Measurements from ENCODE around the gene TPRG1L. TPM values are rescaled to one million over a fixed set of nuclear protein-coding genes. Genes with fewer than 3 reads are reported as not detected.

TPRG1L gene
- total and polyA plus RNA-seq, 7 experiments from 2014 or later, result 15.6 to 61.4 (median 44.0) TPM

DNA sequence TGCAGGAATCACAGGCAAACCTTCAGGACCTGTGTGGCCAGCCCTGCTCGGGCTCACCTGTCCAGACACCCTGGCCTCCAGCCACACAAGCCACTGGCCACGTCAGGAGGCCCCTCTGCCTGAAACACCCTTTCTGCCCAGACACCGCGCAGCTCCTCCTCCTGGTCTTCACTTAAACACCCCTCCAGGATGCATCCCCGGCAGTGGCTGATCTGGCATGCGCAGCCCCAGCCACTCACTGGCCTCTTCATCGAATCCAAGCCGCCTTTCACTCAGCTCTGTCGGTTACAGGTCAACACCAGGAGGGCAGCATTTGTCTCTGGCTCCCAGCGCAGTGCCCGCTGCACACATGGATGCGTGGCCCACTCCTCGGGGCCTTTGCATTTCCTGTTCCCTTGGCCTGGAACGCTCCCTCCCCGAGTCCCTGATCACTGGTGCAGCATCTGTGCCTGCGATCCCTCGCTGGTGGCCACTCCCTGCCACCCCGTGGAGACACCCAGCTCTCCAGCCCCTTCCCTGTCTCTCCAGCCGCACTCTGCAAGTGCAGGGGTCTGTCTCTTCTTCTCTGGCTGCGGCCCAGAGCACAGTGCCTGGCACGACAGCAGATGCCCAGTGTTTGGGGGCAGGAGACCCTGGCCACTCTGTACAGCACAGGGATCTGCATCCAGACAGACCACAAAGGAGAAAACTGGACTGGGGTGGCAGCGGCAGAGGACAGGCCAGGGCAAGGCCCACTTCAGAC lies 9.4 kb downstream of the TPRG1L start:
- no peaks in the 10 kb centered on the region for H3K9me3 ChIP-seq (ENCODE audit: control insufficient read depth in 2 of 3, low read length in 3 of 3)
- peak overlapping the region in 1 of 9 donors; percentile 67 for H3K27ac Mint-ChIP-seq
- H3K4me3 ChIP-seq (ENCODE audit: low read length), result no peak overlapping the region
- peaks cover 0 to 98% (median 22%) of the 10 kb centered on the region in 3 experiments for H3K36me3 ChIP-seq (ENCODE audit: control insufficient read depth in 2 of 3, insufficient read depth in 3 of 3, low read length in 3 of 3)
- ATAC-seq, result no peak
- no peaks in the 10 kb centered on the region for H3K27me3 ChIP-seq (ENCODE audit: control insufficient read depth in 2 of 2, insufficient read depth in 2 of 2, low read length in 2 of 2)
- H3K4me1 ChIP-seq (ENCODE audit: control insufficient read depth in 2 of 2, insufficient read depth in 2 of 2, low read length in 2 of 2), result no peaks in the 10 kb centered on the region
- ChIA-PET CTCF (interaction anchor here (0.6 kb wide), 1 partner anchor 20 kb away, joined by 3 read pairs; no protein-coding TSS in a partner anchor), POLR2A (no interaction called here)
- no peak overlapping the region for H3K4me3 Mint-ChIP-seq
- intact Hi-C loops (cut with micrococcal nuclease), result no loop called here
- H3K27ac ChIP-seq (ENCODE audit: low read depth, low read length), result no peak overlapping the region
- peaks cover 9 to 43% (median 9%) of the 10 kb centered on the region in 5 donors for H3K36me3 Mint-ChIP-seq
- H3K4me1 Mint-ChIP-seq, result peaks cover 0 to 5% (median 0%) of the 10 kb centered on the region in 7 donors
- DNase-seq, result no peak
- no peaks in the 10 kb centered on the region for H3K9me3 Mint-ChIP-seq
- no peaks in the 10 kb centered on the region for H3K27me3 Mint-ChIP-seq

DNA sequence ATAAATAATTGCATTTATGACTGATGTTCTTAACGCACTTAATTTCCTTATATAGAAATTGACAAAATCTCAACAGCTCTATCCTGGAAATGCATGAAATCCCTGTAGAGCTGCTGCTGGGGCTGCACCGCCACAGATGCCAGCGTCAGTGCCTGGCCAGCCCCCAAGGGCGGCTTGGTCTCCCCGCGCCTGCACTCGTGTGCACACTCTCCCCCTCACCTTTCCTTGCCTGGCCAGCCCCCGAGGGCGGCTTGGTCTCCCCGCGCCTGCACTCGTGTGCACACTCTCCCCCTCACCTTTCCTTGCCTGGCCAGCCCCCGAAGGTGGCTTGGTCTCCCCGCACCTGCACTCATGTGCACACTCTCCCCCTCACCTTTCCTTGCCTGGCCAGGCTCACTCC lies 11.3 kb downstream of the TPRG1L start:
- Histone ChIP-seq H3K36me3 (ENCODE audit: control insufficient read depth in 2 of 3, insufficient read depth in 3 of 3, low read length in 3 of 3) (peaks cover 0 to 99% (median 17%) of the 10 kb centered on the region in 3 experiments), H3K27ac (ENCODE audit: low read depth, low read length) (no peak overlapping the region), H3K4me1 (ENCODE audit: control insufficient read depth in 2 of 2, insufficient read depth in 2 of 2, low read length in 2 of 2) (no peaks in the 10 kb centered on the region), H3K27me3 (ENCODE audit: control insufficient read depth in 2 of 2, insufficient read depth in 2 of 2, low read length in 2 of 2) (no peaks in the 10 kb centered on the region), H3K4me3 (ENCODE audit: low read length) (no peak overlapping the region), H3K9me3 (ENCODE audit: control insufficient read depth in 2 of 3, low read length in 3 of 3) (no peaks in the 10 kb centered on the region)
- POLR2A ChIA-PET, result no interaction called here
- intact Hi-C loops (cut with micrococcal nuclease), result no loop called here
- peaks cover 0 to 5% (median 0%) of the 10 kb centered on the region in 7 donors for H3K4me1 Mint-ChIP-seq
- ATAC-seq (no peak), DNase-seq (no peak)
- H3K36me3 Mint-ChIP-seq, result peaks cover 9 to 36% (median 9%) of the 10 kb centered on the region in 5 donors
- no peak overlapping the region for H3K27ac Mint-ChIP-seq
- H3K4me3 Mint-ChIP-seq, result no peak overlapping the region
- H3K9me3 Mint-ChIP-seq, result no peaks in the 10 kb centered on the region
- CTCF ChIA-PET, result interaction anchor here (0.6 to 0.7 kb wide), 2 partner anchors 199 to 1087 kb away, joined by 5 to 6 read pairs; no protein-coding TSS in a partner anchor
- H3K27me3 Mint-ChIP-seq, result no peaks in the 10 kb centered on the region

DNA sequence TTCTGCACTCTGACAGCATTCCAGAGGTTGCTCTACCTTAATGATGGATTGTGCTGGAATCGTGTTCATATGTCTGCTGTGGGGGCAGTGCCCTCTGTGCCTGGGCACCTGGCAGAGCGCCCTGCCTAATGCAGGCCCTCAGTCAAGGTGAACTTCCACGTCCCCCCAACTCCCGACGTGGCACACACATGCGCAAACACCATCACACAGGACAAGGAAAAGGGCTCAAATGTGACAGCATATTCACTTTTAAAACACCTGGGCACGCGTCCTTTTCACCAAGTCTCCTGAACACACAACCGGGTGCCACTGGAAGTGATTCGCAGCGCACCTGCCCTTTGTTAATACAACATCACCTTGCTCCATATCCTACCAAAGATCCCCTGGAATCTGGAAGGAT lies 11.7 kb downstream of the TPRG1L start:
- CTCF ChIA-PET, result interaction anchor here (0.6 to 1.1 kb wide), 3 partner anchors 18 to 1088 kb away, joined by 3 to 6 read pairs (median 5); no protein-coding TSS in a partner anchor
- Mint-ChIP-seq H3K9me3 (no peaks in the 10 kb centered on the region), H3K27ac (peak overlapping the region in 1 of 9 donors; percentile 64), H3K27me3 (no peaks in the 10 kb centered on the region), H3K36me3 (peaks cover 9 to 36% (median 9%) of the 10 kb centered on the region in 5 donors), H3K4me1 (peaks cover 0 to 7% (median 0%) of the 10 kb centered on the region in 7 donors), H3K4me3 (no peak overlapping the region)
- DNase-seq (no peak), ATAC-seq (no peak)
- H3K4me3 ChIP-seq (ENCODE audit: low read length), result no peak overlapping the region
- no peaks in the 10 kb centered on the region for H3K27me3 ChIP-seq (ENCODE audit: control insufficient read depth in 2 of 2, insufficient read depth in 2 of 2, low read length in 2 of 2)
- H3K9me3 ChIP-seq (ENCODE audit: control insufficient read depth in 2 of 3, low read length in 3 of 3), result no peaks in the 10 kb centered on the region
- POLR2A ChIA-PET, result no interaction called here
- no peaks in the 10 kb centered on the region for H3K4me1 ChIP-seq (ENCODE audit: control insufficient read depth in 2 of 2, insufficient read depth in 2 of 2, low read length in 2 of 2)
- peaks cover 0 to 98% (median 17%) of the 10 kb centered on the region in 3 experiments for H3K36me3 ChIP-seq (ENCODE audit: control insufficient read depth in 2 of 3, insufficient read depth in 3 of 3, low read length in 3 of 3)
- H3K27ac ChIP-seq (ENCODE audit: low read depth, low read length), result no peak overlapping the region
- intact Hi-C loops (cut with micrococcal nuclease), result no loop called here

DNA sequence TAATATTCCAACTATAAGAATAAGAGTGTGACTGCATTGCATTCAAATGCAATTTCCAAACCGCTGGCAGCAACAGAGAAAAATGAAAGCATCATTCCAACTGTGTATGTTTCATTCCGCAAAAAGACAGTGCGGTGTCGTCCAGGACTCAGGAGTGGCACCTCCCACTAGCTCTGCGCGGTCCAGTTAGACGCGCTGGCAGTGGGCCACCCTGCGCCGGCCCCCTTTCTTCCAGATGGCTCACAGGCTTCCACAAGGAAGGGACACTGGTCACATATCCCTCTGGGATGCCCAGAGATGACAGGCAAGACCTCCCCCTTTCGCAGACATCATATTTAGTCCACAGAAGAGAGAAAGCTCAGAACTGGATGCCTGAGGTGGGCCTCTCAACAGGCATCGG lies 13.2 kb downstream of the TPRG1L start:
- DNase-seq (no peak), ATAC-seq (no peak)
- peaks cover 9 to 44% (median 11%) of the 10 kb centered on the region in 5 donors for H3K36me3 Mint-ChIP-seq
- ChIA-PET POLR2A (interaction anchor here (0.7 kb wide), 1 partner anchor 18 kb away, joined by 3 read pairs; no protein-coding TSS in a partner anchor), CTCF (interaction anchor here (0.6 kb wide), 1 partner anchor 154 kb away, joined by 4 read pairs; no protein-coding TSS in a partner anchor)
- H3K4me1 Mint-ChIP-seq, result peaks cover 0 to 16% (median 3%) of the 10 kb centered on the region in 7 donors
- peak overlapping the region in 2 of 9 donors; percentile 12 to 25 for H3K27ac Mint-ChIP-seq
- no peak overlapping the region for H3K4me3 Mint-ChIP-seq
- intact Hi-C loops (cut with micrococcal nuclease), result no loop called here
- Histone ChIP-seq H3K9me3 (ENCODE audit: control insufficient read depth in 2 of 3, low read length in 3 of 3) (no peaks in the 10 kb centered on the region), H3K4me1 (ENCODE audit: control insufficient read depth in 2 of 2, insufficient read depth in 2 of 2, low read length in 2 of 2) (no peaks in the 10 kb centered on the region), H3K36me3 (ENCODE audit: control insufficient read depth in 2 of 3, insufficient read depth in 3 of 3, low read length in 3 of 3) (peaks cover 0 to 89% (median 16%) of the 10 kb centered on the region in 3 experiments), H3K27me3 (ENCODE audit: control insufficient read depth in 2 of 2, insufficient read depth in 2 of 2, low read length in 2 of 2) (no peaks in the 10 kb centered on the region), H3K27ac (ENCODE audit: low read depth, low read length) (no peak overlapping the region), H3K4me3 (ENCODE audit: low read length) (no peak overlapping the region)
- H3K9me3 Mint-ChIP-seq, result no peaks in the 10 kb centered on the region
- H3K27me3 Mint-ChIP-seq, result no peaks in the 10 kb centered on the region

DNA sequence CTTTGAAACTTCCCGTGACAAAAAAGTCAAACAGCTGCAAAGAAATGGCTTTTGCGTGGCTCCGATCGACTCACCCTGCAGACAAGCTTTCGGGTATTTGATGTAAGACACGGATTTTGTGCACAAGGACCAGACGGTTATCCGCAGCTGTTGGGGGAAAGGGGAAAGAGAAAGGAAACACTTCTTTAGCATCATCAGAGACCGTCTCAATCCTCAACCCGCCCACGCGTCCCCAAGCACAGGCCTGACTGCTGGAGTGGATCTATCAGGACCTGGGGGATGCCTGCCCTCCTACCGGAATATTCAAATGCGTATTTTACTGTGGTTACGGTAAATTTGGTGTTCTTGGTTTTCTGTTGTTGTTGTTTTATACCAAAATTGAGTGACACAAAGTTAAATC lies 13.9 kb downstream of the TPRG1L start:
- Histone ChIP-seq H3K27ac (ENCODE audit: low read depth, low read length) (no peak overlapping the region), H3K9me3 (ENCODE audit: control insufficient read depth in 2 of 3, low read length in 3 of 3) (no peaks in the 10 kb centered on the region), H3K4me1 (ENCODE audit: control insufficient read depth in 2 of 2, insufficient read depth in 2 of 2, low read length in 2 of 2) (no peaks in the 10 kb centered on the region), H3K4me3 (ENCODE audit: low read length) (no peak overlapping the region), H3K27me3 (ENCODE audit: control insufficient read depth in 2 of 2, insufficient read depth in 2 of 2, low read length in 2 of 2) (no peaks in the 10 kb centered on the region), H3K36me3 (ENCODE audit: control insufficient read depth in 2 of 3, insufficient read depth in 3 of 3, low read length in 3 of 3) (peaks cover 0 to 84% (median 12%) of the 10 kb centered on the region in 3 experiments)
- CTCF ChIA-PET, result no interaction called here
- intact Hi-C loops (cut with micrococcal nuclease), result no loop called here
- POLR2A ChIA-PET, result no interaction called here
- H3K4me3 Mint-ChIP-seq, result no peak overlapping the region
- DNase-seq (no peak), ATAC-seq (no peak)
- peaks cover 9 to 44% (median 11%) of the 10 kb centered on the region in 5 donors for H3K36me3 Mint-ChIP-seq
- H3K9me3 Mint-ChIP-seq, result no peaks in the 10 kb centered on the region
- H3K27ac Mint-ChIP-seq, result no peak overlapping the region
- H3K4me1 Mint-ChIP-seq, result peaks cover 0 to 16% (median 3%) of the 10 kb centered on the region in 7 donors
- H3K27me3 Mint-ChIP-seq, result no peaks in the 10 kb centered on the region

DNA sequence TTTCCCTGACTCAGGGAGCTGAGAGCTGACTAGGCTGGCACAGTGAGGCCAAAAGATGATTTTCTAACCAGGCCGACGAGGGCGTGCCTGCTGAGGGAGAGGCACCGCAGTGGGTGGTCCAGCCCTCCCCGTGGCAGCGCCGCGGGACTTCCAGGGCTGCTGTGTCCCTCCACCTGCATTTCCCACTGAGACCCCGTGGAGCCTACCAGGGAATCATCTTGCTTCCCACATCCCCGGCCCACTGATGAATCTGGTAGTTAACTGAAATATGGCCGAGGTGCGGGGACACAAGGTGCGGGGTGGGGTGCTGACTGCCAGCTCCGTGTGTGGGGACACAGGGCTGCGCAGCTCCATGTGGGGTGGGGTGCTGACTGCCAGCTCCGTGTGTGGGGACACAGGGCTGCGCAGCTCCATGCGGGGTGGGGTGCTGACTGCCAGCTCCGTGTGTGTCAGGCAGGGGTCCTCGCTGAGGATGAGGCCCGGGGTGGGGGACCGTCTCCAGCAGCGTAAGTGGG lies 14.6 kb downstream of the TPRG1L start:
- Histone ChIP-seq H3K9me3 (ENCODE audit: control insufficient read depth in 2 of 3, low read length in 3 of 3) (no peaks in the 10 kb centered on the region), H3K4me1 (ENCODE audit: control insufficient read depth in 2 of 2, insufficient read depth in 2 of 2, low read length in 2 of 2) (no peaks in the 10 kb centered on the region), H3K27me3 (ENCODE audit: control insufficient read depth in 2 of 2, insufficient read depth in 2 of 2, low read length in 2 of 2) (no peaks in the 10 kb centered on the region), H3K4me3 (ENCODE audit: low read length) (no peak overlapping the region), H3K27ac (ENCODE audit: low read depth, low read length) (no peak overlapping the region), H3K36me3 (ENCODE audit: control insufficient read depth in 2 of 3, insufficient read depth in 3 of 3, low read length in 3 of 3) (peaks cover 0 to 79% (median 12%) of the 10 kb centered on the region in 3 experiments)
- intact Hi-C loops (cut with micrococcal nuclease), result no loop called here
- Mint-ChIP-seq H3K4me3 (no peak overlapping the region), H3K27ac (no peak overlapping the region), H3K27me3 (no peaks in the 10 kb centered on the region), H3K36me3 (peaks cover 8 to 45% (median 11%) of the 10 kb centered on the region in 5 donors), H3K4me1 (peaks cover 0 to 16% (median 3%) of the 10 kb centered on the region in 7 donors), H3K9me3 (no peaks in the 10 kb centered on the region)
- ChIA-PET CTCF (interaction anchor here (0.8 kb wide), 1 partner anchor 9 kb away, joined by 4 read pairs; no protein-coding TSS in a partner anchor), POLR2A (no interaction called here)
- DNase-seq (no peak), ATAC-seq (no peak)
